Neural crest cell (in vitro differentiated cells): Measurements from ENCODE around the gene SUPT20HL2. TPM values are rescaled to one million over a fixed set of nuclear protein-coding genes. Genes with fewer than 3 reads are reported as not detected.

Experiments
- DNase-seq: peaks from one replicate; pipeline ENCODE4 v3.0.0; 2021; ENCODE audit warnings: low read depth, mixed read lengths, low spot score
- H3K27ac Mint-ChIP-seq: one replicate; pipeline ENCODE4 v1.8.0; 2021; ENCODE audit warnings: mild to moderate bottlenecking, mixed read lengths; ENCODE audit not compliant: unreplicated experiment
- H3K27me3 Mint-ChIP-seq: 2 replicates; pipeline ENCODE4 v1.8.0; 2021; ENCODE audit warnings: low read depth, mild to moderate bottlenecking, mixed read lengths
- H3K36me3 Mint-ChIP-seq: 2 replicates; pipeline ENCODE4 v1.8.0; 2021; ENCODE audit warnings: low read depth, mild to moderate bottlenecking, mixed read lengths
- H3K4me1 Mint-ChIP-seq: 2 replicates; pipeline ENCODE4 v1.8.0; 2021; ENCODE audit warnings: mixed read lengths
- H3K4me3 Mint-ChIP-seq: one replicate; pipeline ENCODE4 v1.8.0; 2021; ENCODE audit warnings: mild to moderate bottlenecking, mixed read lengths
- H3K9me3 Mint-ChIP-seq: 2 replicates; pipeline ENCODE4 v1.8.0; 2021; ENCODE audit warnings: mixed read lengths
- CTCF ChIP-seq: fragments of 200-600 bp; sonication (generic); conservative IDR thresholded peaks from 2 replicates; pipeline ENCODE4 v1.5.0; 2021; ENCODE audit warnings: antibody characterized with exemption, mild to moderate bottlenecking
- total RNA-seq: library from RNA; stranded (reverse); gene quantifications from 2 replicates; pipeline ENCODE4 v1.2.1, GENCODE V29; 2021

Gene SUPT20HL2
- total RNA-seq, 1 donor from 2014 or later, result not detected

- Mint-ChIP-seq H3K4me1 (no peaks in the 10 kb centered on the region), H3K27me3 (peaks cover 16% of the 10 kb centered on the region), H3K36me3 (no peaks in the 10 kb centered on the region), H3K9me3 (no peaks in the 10 kb centered on the region), H3K27ac (no peak overlapping the region), H3K4me3 (no peak overlapping the region)
- DNase-seq, result no peak
- no peak for TF ChIP-seq CTCF
Measured at GRCh38 chrX:24334461-24334860, 20.6 kb upstream of the SUPT20HL2 start.

DNA sequence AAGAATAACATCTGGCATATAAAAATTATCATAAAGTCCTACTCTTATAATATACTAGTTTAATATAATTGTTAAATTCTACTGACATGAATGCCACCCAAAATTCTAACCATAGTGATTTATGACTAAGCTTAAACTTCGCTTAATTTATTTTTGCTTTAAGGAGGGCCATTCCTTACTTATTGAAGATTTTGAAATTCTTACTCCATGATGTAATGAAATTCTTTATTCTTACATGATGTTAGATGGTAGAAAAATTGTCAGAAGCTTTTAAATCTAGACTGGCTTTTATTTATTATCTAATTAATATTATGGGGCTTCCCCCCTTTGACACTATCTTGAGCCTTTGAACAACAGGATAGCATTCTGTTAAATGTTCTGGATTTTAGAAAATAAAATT lies 19.5 kb upstream of the SUPT20HL2 start:
- H3K27me3 Mint-ChIP-seq, result peaks cover 15% of the 10 kb centered on the region
- no peaks in the 10 kb centered on the region for H3K36me3 Mint-ChIP-seq
- no peak for DNase-seq
- no peak overlapping the region for H3K4me3 Mint-ChIP-seq
- no peak for TF ChIP-seq CTCF
- H3K4me1 Mint-ChIP-seq, result no peaks in the 10 kb centered on the region
- H3K9me3 Mint-ChIP-seq, result no peaks in the 10 kb centered on the region
- no peak overlapping the region for H3K27ac Mint-ChIP-seq

DNA sequence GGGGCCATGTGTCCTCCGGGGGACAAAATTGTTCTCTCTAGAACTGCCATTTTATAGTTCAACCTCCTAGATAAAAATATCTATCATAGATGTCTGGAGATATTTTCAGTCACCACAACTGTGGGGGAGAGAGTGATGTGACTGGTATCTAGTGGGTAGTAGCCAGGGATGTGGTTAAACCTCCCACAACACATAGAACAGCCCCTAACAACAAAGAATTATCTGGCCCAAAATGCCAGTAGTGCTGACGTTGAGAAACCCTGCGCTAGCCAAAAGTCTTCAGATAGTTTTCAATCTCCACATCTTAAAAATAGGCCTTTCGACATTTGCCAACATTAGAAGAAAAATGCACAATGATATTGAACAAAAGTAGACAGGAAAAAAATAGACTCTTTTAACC lies 19.0 kb upstream of the SUPT20HL2 start:
- no peak overlapping the region for H3K4me3 Mint-ChIP-seq
- no peaks in the 10 kb centered on the region for H3K4me1 Mint-ChIP-seq
- no peaks in the 10 kb centered on the region for H3K36me3 Mint-ChIP-seq
- peaks cover 15% of the 10 kb centered on the region for H3K27me3 Mint-ChIP-seq
- no peaks in the 10 kb centered on the region for H3K9me3 Mint-ChIP-seq
- TF ChIP-seq CTCF, result no peak
- no peak overlapping the region for H3K27ac Mint-ChIP-seq
- no peak for DNase-seq

- Mint-ChIP-seq H3K27ac (no peak overlapping the region), H3K4me3 (no peak overlapping the region), H3K27me3 (peaks cover 8% of the 10 kb centered on the region), H3K36me3 (no peaks in the 10 kb centered on the region), H3K9me3 (no peaks in the 10 kb centered on the region), H3K4me1 (no peaks in the 10 kb centered on the region)
- TF ChIP-seq CTCF, result no peak
- no peak for DNase-seq
Measured at GRCh38 chrX:24325231-24325630, 11.4 kb upstream of the SUPT20HL2 start.

GRCh38 chrX:24321741-24322395 lies 8.0 kb upstream of the SUPT20HL2 start:
- H3K27ac Mint-ChIP-seq, result peak overlapping the region; percentile 7
- no peak for TF ChIP-seq CTCF
- no peaks in the 10 kb centered on the region for H3K4me1 Mint-ChIP-seq
- no peaks in the 10 kb centered on the region for H3K36me3 Mint-ChIP-seq
- H3K9me3 Mint-ChIP-seq, result no peaks in the 10 kb centered on the region
- no peak overlapping the region for H3K4me3 Mint-ChIP-seq
- no peaks in the 10 kb centered on the region for H3K27me3 Mint-ChIP-seq
- no peak for DNase-seq

- H3K36me3 Mint-ChIP-seq, result no peaks in the 10 kb centered on the region
- DNase-seq, result no peak
- H3K9me3 Mint-ChIP-seq, result no peaks in the 10 kb centered on the region
- H3K27me3 Mint-ChIP-seq, result no peaks in the 10 kb centered on the region
- no peak for TF ChIP-seq CTCF
- no peak overlapping the region for H3K4me3 Mint-ChIP-seq
- H3K4me1 Mint-ChIP-seq, result no peaks in the 10 kb centered on the region
- H3K27ac Mint-ChIP-seq, result no peak overlapping the region
Measured at GRCh38 chrX:24317567-24317966, 3.7 kb upstream of the SUPT20HL2 start.
